Neural cell (in vitro differentiated cells): ENCODE data around the gene TNFAIP8.

Experiments
- CTCF ChIP-seq: fragments of 450-650 bp; IDR thresholded peaks from 2 replicates; pipeline ENCODE4 v1.5.1; 2014; ENCODE audit warnings: antibody characterized with exemption, mild to moderate bottlenecking, moderate library complexity; ENCODE audit not compliant: poor library complexity, severe bottlenecking
- REST ChIP-seq: IDR thresholded peaks from 2 replicates; pipeline ENCODE4 v1.6.1; 2012; ENCODE audit warnings: borderline replicate concordance

GRCh38 chr5:119377066-119377465, 21.2 kb downstream of the TNFAIP8 start:
- TF ChIP-seq CTCF: no peak
- no peak for TF ChIP-seq REST
